Mammary epithelial cell (primary cell): ENCODE data around the gene SLIT3.

Source experiments
- EZH2 ChIP-seq: IDR thresholded peaks from 2 replicates; pipeline ENCODE4 v1.6.1; 2012; ENCODE audit warnings: low read length, inconsistent platforms, borderline replicate concordance
- TF ChIP-seq, protein P1 (sequence below), 2 donors: IDR thresholded peaks in 1 of 2; conservative IDR thresholded peaks in 1 of 2; 2 replicates each; pipeline ENCODE4 v1.5.1; 2011 to 2012; ENCODE audit warnings: inconsistent platforms in 2 of 2, low read length in 2 of 2, mild to moderate bottlenecking in 2 of 2, control low read depth in 1 of 2, low read depth in 1 of 2; ENCODE audit not compliant: insufficient read depth in 1 of 2; ENCODE audit errors: extremely low read depth in 1 of 2

DNA sequence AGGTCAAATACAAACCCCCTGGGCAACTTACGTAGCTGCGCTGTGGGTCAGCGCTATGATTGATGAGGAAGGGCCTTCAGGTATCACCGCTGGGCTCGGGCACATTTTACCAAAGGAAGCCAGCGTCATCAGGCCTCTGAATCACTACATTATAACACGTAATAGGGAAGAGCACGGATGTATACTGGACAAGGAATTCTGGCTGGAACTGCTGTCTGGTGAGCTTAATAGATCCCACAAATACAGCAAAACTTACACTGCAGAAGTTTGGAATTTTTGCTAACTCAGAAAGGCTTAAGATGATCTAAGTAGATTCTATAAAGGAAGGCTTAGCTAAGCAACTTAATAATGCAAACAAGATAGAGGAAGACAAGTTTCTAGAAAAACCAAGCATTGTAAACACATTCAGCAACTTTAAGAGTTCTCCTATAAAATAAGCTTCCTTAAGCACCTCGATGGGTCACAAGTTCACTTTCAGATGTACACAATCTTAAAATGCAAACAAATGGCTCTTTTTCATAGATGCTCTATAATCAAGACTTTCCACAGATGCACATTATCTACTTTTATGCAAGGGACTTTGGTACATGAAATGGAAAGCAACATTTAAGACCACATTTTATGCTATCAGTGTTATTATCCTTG lies 361.7 kb downstream of the SLIT3 start:
- no peak for TF ChIP-seq EZH2
- TF ChIP-seq, protein P1, sequence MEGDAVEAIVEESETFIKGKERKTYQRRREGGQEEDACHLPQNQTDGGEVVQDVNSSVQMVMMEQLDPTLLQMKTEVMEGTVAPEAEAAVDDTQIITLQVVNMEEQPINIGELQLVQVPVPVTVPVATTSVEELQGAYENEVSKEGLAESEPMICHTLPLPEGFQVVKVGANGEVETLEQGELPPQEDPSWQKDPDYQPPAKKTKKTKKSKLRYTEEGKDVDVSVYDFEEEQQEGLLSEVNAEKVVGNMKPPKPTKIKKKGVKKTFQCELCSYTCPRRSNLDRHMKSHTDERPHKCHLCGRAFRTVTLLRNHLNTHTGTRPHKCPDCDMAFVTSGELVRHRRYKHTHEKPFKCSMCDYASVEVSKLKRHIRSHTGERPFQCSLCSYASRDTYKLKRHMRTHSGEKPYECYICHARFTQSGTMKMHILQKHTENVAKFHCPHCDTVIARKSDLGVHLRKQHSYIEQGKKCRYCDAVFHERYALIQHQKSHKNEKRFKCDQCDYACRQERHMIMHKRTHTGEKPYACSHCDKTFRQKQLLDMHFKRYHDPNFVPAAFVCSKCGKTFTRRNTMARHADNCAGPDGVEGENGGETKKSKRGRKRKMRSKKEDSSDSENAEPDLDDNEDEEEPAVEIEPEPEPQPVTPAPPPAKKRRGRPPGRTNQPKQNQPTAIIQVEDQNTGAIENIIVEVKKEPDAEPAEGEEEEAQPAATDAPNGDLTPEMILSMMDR (conservative IDR thresholded peaks at IDR 0.05 in 1 of 2, IDR thresholded peaks at IDR 0.05 in 1 of 2; ENCODE audit: extremely low read depth in 1 of 2, insufficient read depth in 1 of 2, low read depth in 1 of 2, low read length in 2 of 2) = no peak
